ENCODE measurements around the gene HCN3.

GRCh38 chr1:155323729-155324036, 46.4 kb downstream of the HCN3 start:
- TF ChIP-seq, protein P1, sequence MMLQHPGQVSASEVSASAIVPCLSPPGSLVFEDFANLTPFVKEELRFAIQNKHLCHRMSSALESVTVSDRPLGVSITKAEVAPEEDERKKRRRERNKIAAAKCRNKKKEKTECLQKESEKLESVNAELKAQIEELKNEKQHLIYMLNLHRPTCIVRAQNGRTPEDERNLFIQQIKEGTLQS (IDR thresholded peaks at IDR 0.05; ENCODE audit: insufficient read depth, low read depth, low read length): no peak
- TF ChIP-seq EGR1 (IDR thresholded peaks at IDR 0.05; ENCODE audit: borderline replicate concordance, low read depth, low read length): no peak
- no peak for TF ChIP-seq CHD2 (IDR thresholded peaks at IDR 0.05; ENCODE audit: low read length)
- TF ChIP-seq CTCF (IDR thresholded peaks at IDR 0.05; ENCODE audit: control extremely low read depth in 1 of 3, insufficient read depth in 1 of 3, low read depth in 1 of 3, low read length in 3 of 3): no peak
- no peak for TF ChIP-seq BRCA1 (IDR thresholded peaks at IDR 0.05; ENCODE audit: low read depth, low read length)
- no peak for TF ChIP-seq EZH2 (IDR thresholded peaks at IDR 0.05; ENCODE audit: low read depth, low read length, severe bottlenecking)
- TF ChIP-seq MAFK (IDR thresholded peaks at IDR 0.05; ENCODE audit: low read depth, low read length): no peak
- TF ChIP-seq SP1 (IDR thresholded peaks at IDR 0.05; ENCODE audit: low read depth, low read length): no peak
- TF ChIP-seq POLR2AphosphoS5 (IDR thresholded peaks at IDR 0.05; ENCODE audit: low read depth, low read length): no peak

Measured in H1 (cell line).